Embryonic facial prominence (tissue), 1 donor: ENCODE measurements around the gene RPL7A.
A peak's percentile ranks its signal among the peaks of the same experiment; 100 is the strongest.
"Not testable (repeated sequence)": the region's sequence is repeated elsewhere in the genome, so short reads cannot be mapped to it uniquely, and the experiment has no call there.

ENCODE experiments used
- DNase-seq: peaks from one replicate; pipeline ENCODE4 v3.0.0-alpha.2; 2016; ENCODE audit errors: extremely low spot score

Gene RPL7A

DNA sequence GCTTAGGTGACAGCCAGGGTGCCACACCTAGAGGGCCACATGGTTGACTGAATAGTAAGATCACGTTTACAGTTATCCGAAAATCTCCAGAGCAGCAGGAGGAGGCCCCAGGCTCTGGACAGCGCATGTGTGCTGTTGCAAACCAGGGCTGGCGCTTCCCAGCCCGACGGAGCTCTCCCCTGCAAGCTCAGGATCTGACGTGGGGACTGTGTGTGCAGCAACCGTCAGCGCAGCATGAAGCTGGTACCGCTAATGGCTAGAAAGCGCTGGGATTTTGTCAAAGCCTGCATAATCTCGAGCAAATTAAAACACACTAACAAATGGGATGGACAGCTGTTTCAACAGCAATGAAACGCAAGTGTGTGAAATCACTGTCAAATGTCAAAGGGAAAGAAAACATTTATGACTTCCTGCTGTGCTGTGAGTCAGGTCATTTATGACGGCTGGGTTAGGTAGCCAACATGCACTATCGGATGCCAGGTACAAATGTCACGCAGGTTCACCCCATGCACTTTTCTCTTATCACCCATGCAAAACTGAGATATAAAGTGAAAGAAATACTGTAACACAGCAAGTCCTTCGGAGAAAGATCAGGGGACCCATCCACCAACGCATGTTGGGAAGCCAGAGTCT is 20.3 kb downstream of the RPL7A start:
- DNase-seq: no peak

GRCh38 chr9:133369422-133369821 is 21.4 kb downstream of the RPL7A start:
- DNase-seq: no peak

DNA sequence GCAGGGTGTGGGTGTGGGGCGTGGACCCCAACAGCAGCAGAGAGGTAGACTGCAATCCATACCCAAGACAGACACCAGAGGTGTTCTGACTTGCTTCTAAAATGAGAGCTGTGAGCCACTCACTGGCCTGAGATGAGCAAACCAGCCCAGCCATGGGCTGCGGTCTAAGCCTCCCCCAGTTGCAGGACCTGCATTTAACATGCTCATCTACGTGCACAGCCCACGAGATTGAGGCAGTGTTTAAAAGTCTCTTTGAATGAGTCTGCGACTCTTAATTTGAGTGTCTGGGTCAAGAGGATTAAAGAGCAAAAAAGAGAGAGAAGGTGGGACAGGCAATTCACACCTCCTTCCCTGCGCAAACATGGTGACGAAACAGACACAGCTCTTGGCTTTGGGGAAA is 21.9 kb downstream of the RPL7A start:
- no peak for DNase-seq

GRCh38 chr9:133370685-133371084 is 22.7 kb downstream of the RPL7A start:
- no peak for DNase-seq

DNA sequence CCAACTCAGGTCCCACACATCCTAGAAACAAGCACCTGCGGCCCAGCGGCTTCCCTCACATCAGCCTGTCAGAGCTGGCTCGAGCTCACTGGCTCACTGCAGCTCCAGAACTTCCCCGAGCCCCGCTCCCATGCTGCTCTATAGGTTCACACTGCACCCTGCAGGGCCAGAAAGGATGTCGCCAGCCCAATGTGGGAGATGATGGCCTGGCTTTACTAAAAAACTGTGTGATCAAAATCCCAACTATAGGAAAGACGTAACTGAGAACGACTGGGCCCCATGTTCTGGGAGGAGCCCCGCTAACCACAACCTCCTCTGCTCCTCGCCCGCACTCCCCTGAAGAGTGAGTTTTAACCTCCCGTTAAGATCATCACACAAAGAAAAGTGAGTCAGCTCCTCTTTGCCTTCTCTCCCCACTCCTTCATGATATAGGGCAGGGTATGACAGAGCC is 23.3 kb downstream of the RPL7A start:
- DNase-seq: no peak

DNA sequence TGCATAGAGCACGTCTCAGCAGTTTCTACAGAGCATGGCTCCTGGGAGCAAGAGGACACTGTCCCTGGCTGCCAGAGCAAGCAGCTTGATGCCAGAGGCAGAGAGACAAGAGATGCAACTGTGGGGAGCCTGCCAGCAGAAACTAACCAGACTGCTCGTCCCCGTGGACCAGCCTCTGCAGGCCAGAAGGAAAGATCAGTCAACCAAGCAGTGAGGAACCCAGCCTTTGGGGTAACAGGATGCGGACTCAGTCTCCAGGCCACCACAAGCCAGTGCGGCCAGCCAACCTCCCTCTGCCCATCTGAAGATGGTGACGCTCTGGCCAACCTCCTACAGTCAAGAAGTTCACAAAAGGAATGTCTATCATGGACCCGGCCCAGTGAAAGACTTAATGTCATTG is 24.1 kb downstream of the RPL7A start:
- DNase-seq: no peak

GRCh38 chr9:133374612-133375115 is 26.6 kb downstream of the RPL7A start:
- DNase-seq: no peak

DNA sequence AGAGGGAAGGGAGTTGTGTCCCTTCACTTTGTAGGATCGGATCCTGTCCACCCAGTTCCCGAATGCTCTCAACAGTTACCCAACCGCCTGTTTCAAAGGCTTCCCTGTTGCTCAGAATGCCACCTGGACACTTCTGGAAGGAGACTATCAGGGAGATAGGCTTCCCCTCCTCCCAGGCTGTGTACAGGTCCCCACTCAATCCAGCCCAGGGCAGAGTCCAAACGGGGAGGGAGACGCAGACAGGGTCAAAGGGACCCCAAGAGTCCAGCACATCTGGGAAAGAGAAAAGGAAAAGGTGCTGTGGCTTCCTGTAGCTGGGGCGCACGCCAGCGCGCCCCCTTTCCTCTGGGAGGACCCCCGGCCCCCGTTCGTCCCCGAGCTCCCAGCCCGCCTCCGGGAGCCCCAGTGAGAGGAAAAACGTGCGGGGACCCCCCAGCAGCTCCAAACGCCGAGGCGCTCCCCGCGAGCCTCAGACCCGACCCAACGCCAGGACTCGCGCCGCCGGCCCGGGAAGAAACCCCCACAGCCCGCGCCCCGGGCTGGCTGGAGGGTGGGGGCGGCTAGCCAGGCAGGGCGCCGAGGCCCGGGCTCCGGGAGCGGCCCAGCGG is 27.2 kb downstream of the RPL7A start:
- no peak for DNase-seq

DNA sequence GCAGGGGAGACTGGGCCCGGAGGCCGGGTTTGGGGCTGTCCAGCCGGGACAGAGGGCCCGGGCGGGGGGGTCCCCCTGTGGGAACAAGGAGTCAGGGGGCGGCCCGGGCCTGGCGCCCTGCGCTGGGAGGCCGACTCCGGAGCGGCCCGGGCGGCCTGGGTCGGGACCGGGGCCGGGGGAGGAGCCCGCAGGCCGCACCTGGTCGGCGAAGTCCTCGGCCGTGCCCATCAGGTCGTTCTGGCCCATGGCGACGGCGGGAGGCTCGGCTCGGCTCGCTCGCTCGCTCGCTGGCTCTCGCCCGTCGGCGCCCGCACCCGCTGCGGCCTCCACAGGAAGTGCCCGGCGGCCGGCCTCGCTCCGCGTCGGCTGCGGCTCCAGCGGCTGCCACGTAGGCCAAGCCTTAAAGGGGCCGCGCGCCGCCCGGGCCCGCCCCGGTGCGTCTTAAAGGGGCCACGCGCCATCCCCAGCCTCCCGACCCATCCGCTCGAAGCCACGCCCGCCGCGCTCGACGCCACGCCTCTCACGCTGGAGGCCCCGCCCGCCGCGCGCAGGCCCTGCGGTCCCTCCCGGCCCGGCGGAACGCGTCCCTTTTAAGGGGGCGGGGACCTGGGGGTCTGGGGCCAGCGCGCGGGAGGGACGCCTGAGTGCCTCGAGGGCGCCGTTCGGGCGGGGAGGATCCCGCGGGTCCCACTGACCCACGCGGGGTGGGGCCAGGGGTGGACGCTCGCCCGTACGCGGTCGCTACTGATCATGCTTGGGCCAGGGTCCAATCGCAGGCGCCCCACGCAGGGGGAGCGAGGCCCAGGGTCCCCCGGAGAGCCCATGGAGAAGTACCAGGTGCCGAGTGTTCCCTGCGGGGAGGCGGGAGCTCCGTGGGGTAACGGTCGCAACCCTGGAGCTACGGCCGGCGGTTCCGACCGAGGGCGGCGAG is 28.0 kb downstream of the RPL7A start, which contains the start of the genes STKLD1 and SURF4:
Gene STKLD1 (plus strand): TSS at position 643 of the 931 bp plus-strand sequence. CDS start 108 bp downstream, at position 751.
Gene SURF4 (minus strand): TSS at position 337 of the 931 bp plus-strand sequence. CDS start 91 bp downstream, at position 246.
- DNase-seq: peak; percentile 89

DNA sequence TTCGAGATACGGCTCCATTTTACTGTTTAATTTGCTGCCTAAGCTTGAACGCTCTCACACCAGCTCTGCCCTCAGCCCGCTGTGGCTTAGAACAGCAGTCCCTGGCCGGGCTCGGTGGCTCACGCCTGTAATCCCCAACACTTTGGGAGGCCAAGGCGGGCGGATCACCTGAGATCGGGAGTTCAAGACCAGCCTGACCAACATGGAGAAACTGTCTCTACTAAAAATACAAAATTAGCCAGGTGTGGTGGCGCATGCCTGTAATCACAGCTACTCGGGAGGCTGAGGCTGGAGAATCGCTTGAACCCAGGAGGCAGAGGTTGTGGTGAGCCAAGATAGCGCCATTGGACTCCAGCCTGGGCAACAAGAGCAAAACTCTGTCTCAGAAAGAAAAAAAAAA is 29.3 kb downstream of the RPL7A start:
- not testable (repeated sequence) for DNase-seq

- no peak for DNase-seq
Observed at GRCh38 chr9:133377721-133378216, 29.8 kb downstream of the RPL7A start.

GRCh38 chr9:133378408-133378962 is 30.5 kb downstream of the RPL7A start:
- DNase-seq: no peak

- no peak for DNase-seq
Observed at GRCh38 chr9:133379153-133380086, 31.4 kb downstream of the RPL7A start.

GRCh38 chr9:133380734-133381133 is 32.7 kb downstream of the RPL7A start:
- DNase-seq: no peak

DNA sequence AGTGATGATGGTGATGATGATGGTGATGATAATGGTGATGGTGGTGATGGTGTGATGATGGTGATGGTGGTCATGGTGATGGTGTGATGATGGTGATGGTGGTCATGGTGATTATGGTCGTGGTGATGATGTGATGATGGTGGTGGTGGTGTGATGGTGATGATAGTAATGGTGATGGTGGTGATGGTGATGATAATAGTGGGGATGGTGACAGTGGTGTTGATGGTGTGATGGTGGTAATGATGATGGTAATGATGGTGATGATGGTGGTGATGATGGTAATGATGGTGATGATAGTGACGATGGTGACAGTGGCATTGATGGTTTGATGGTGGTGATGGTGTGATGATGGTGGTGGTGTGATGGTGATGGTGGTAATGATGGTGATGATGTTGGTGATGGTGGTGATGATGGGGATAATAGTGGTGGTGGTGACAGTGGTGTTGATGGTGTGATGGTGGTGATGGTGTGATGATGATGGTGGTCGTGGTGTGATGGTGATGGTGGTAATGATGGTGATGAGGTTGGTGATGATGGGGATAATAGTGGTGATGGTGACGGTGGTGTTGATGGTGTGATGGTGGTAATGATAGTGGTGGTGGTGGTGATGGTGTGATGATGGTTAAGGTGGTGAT is 34.6 kb downstream of the RPL7A start:
- no peak for DNase-seq

- no peak for DNase-seq
Observed at GRCh38 chr9:133383438-133383837, 35.4 kb downstream of the RPL7A start.

DNA sequence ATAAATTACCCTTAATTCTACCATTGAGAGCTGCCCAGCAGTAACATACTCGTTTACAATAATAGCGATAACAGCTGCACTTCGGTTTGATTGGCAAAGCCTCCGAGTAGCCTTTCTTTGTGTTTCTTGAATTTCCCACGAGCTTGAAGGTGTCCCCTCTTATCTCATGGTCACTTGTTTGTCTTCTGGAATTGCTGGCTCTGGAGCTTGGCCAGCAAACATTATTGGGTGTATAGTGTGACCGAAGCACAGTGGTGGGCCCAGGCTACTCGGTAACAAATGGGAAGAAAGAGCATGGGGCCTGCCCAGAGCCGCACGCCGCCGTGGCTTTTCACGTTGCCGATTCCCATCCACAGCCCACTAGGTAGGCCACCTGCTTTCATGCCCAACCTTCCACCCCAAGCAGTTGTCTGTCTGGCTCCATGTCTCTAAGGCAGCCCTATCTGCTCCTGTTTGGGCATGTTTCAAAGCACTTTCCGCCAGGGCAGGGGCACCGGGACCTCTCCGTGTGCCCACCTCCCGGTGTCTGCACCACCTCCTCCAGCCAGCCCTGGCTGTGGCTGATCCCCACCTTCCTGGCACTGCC is 36.8 kb downstream of the RPL7A start:
- DNase-seq: no peak

DNA sequence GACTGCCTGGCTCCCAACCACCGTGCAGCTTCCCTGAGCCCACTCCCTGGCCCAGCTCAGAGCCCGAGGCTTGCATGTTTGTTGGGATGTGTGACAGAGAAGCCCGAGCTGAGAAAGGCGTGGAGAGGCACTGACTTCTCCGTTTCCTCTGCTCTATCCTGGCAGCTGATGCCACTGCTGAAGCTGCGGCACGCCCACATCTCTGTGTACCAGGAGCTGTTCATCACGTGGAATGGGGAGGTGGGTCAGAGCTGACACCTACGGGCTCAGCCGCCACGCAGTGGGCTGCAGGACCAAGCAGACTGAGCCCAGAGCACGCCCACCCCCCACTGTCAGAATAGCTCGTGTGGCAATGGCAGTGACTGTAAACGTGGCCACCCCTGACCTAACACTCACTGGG is 37.4 kb downstream of the RPL7A start:
- no peak for DNase-seq

DNA sequence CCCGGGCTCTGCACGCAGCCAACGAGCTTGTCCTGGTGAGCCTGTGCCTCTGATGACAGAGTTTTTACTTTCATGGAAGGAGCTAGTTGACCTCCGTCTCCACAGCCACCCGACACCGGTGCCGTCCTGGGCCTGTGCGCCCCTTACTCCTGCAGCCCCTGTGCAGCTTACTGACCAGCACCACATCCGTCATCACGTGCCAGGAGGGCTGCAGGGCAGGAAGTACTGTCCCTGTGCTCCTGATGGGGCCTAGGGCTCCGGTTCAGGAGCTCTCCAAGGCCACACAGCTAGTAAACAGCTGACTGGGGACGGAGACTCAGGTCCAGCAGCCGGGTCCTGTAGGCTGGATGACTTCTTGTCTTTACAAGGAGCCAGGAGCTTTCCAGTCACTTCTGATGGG is 38.3 kb downstream of the RPL7A start:
- DNase-seq: no peak

DNA sequence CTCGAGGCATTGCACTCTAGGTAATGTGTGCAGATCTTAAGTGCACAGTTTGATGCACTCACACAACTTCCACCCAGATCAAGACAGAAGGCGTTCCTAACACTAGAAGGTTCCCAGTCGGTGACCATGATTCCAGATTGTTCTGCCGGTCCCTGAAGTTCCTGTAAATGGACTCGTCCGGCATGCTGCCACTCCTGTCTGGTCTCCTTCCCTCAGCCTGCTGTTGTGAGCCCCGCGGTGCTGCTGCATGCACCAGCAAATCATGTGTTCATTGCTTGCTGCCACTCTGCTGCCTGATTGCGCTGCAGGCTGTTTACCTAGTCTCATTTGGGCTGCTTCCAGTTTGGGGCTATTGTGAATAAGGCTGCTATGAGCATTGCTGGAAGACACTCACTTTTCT is 39.7 kb downstream of the RPL7A start:
- DNase-seq: no peak
